GM10248 (cell line): ENCODE measurements around the gene KCNQ1.

Experiments used
- CTCF ChIA-PET: fragments of 300-600 bp; sonication (Branson Sonifier 250); formaldehyde crosslinking; extraction: SDS; loops from one replicate; lab custom pipeline; 2021; ENCODE audit warnings: antibody characterized with exemption; lab: Yijun Ruan, JAX
- POLR2A ChIA-PET: fragments of 350-650 bp; sonication (Branson Sonifier 250); formaldehyde crosslinking; extraction: SDS; loops from one replicate; lab custom pipeline; 2020; ENCODE audit warnings: antibody characterized with exemption; lab: Yijun Ruan, JAX
- DNase-seq: peaks from one replicate; pipeline ENCODE4 v3.0.0; 2012; ENCODE audit errors: extremely low spot score
- CTCF ChIP-seq: IDR thresholded peaks from 2 replicates; pipeline ENCODE4 v1.5.1; 2012; ENCODE audit warnings: mild to moderate bottlenecking, low read depth; ENCODE audit errors: extremely low read depth, missing control alignments, control extremely low read depth

The KCNQ1 gene

DNA sequence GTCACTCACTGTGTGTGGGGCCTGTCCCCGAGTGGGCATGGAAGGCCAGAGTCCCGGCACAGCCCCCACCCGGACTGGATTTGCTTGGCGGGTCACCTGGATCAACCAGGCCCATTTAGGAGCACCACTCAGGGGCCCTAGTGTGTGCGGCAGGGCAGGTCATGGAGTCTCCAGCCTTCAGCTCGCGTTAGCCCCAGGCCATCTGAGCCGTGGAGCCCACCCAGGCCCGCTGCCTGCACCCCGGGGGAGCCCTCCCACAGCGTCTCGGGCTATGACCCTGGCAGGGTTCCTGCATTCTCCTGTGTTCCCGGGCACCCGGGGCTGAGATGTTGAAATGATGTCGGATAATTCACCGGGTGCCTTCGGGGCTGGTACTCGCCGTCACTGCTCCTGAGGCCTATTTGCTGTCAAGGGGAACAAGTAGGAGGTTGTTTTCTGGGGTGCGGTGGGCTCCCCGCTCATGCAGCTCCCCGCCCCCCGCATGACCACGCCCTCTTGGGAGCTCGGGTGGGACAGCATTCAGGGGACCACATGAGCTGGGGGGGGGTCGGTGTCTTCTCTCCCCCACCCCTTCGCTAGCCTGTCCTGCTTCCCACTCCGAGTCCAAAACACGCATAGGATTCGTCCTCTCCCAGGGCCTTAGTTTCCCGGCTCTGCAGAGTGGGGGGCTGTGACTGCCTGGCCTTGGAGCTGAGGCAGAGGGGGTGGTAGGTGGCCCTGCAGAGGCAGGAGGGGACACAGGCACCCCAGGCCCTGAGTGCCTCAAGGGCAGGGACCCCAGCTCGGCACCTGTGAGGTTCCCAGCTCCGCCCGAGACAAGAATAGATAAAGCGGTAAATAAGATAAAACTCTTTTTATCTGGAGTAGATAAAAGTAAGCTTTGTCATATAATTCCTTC lies 77.2 kb downstream of the KCNQ1 start:
- no peak for TF ChIP-seq CTCF
- no peak for DNase-seq
- ChIA-PET POLR2A (no interaction called here), CTCF (interaction anchor here (2.1 kb wide), 1 partner anchor 11 kb away, joined by 8 read pairs; no protein-coding TSS in a partner anchor)

GRCh38 chr11:2522631-2523255 lies 77.9 kb downstream of the KCNQ1 start:
- ChIA-PET POLR2A (no interaction called here), CTCF (interaction anchor here (0.6 to 2.1 kb wide), 2 partner anchors 10 to 103 kb away, joined by 3 to 8 read pairs; no protein-coding TSS in a partner anchor)
- TF ChIP-seq CTCF: no peak
- no peak for DNase-seq

DNA sequence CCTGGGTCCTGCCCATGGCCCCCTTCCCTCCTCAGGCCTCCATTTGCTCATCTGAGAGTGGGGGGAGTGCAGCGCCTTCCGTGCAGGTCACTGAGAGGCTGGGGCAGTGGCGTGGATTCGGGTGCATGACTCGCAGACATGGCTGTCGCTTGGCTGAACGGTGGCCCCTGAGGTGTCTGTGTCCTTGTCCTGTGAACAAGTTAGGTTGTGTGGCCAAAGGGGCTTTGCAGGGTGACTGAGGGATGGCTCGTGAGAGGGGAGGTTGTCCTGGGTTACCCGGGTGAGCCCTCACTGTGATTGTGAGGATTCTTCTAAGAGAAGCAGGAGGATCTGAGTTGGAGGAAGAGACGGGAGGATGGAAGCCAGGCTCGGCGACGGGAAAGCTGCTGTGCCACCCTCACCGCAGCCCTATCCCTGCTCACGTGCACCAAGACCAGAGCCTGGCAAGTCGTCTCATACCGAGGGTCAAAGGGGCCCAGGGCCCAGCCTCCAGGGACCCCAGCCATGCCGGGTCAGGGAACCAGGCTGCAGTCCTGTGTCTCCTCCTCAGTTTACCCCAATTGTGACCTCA lies 79.1 kb downstream of the KCNQ1 start:
- CTCF ChIA-PET: interaction anchor here (2.1 kb wide), 1 partner anchor 9 kb away, joined by 8 read pairs; no protein-coding TSS in a partner anchor
- DNase-seq: no peak
- TF ChIP-seq CTCF: no peak
- POLR2A ChIA-PET: no interaction called here

- TF ChIP-seq CTCF: no peak
- ChIA-PET POLR2A (no interaction called here), CTCF (interaction anchor here (14.2 kb wide), 1 partner anchor 362 kb away, joined by 528 read pairs; the partner anchor contains the start of gene CDKN1C)
- DNase-seq: no peak
Measured at GRCh38 chr11:2524446-2525165, 79.8 kb downstream of the KCNQ1 start.

DNA sequence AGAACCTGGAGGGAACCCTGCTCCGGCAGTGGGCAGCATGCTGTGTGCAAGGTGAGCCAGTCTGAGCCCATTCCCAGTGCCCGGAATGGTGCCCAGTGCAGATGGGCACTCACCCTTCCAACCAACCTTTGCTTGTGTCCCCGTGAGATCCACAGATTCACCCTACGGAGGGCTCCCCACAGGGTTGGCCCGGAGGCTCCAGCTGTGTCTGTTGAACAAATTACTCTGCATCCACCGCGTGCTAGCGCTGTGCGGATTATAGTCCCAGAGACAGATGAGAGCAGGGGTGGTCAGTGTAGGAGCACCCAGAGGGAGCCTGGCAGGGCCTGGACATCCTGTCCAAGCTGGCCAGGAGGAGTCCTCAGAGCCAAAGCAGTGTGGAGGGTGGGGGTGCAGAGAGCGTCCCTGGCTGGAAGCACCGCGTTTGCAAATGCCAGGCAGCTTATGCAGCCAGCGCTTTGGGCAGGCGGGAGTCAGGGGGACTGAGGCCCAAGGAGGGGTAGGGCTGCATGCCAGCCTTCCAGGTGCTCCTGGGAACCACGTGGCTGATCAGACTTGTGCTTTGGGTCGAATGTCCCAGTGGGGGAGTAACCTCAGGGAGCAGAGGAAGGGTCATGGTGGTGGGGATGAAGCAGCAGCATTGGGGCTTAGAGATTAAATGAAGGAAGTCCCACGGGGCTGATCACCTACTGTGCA lies 80.5 kb downstream of the KCNQ1 start:
- TF ChIP-seq CTCF: no peak
- CTCF ChIA-PET: interaction anchor here (0.9 to 14.2 kb wide), 2 partner anchors 105 to 361 kb away, joined by 3 to 528 read pairs; partner anchors contain the start of gene CDKN1C
- DNase-seq: no peak
- POLR2A ChIA-PET: no interaction called here
